ENCODE results near the gene HOPX.
"Not testable (repeated sequence)": the region's sequence is repeated elsewhere in the genome, so short reads cannot be mapped to it uniquely, and the experiment has no call there.

HOPX gene, protein sequence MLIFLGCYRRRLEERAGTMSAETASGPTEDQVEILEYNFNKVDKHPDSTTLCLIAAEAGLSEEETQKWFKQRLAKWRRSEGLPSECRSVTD
- total RNA-seq, result 4.4 to 216 (median 31.9) reads per million in 9 experiments

DNA sequence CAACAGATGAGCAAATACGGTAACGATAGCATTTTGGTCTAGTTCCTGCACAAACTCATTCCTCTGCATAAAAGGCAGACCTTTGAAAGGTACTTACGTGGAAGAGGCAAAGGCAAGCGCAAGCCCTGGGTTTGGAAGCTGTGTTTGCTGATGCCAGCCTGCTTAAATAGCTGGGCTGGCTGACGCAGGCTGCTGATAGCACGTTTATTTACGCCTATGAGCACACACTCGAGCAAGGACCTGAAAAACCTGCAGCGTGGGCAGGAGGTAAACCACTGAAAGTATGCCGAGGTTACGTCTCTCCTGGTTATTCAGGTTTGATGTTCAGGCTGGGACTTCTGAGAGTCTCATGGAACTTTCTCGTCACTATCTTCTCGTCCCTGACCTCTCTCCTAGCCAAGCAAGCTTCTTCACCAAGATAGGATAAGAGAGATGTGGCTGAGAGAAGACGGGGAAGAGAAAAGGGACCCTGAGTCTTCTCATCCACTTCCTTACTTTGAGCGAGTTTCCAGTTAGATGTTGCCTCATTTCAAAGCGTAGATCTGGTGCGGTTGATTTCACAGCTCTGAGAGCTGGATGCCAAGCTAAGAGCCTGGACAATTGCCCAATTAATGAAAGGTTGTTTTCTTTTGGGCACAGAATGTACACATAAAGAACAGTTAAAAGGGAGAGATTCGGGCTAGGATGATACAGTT, at the start of gene HOPX:
Gene HOPX, minus strand, starts transcription at position 139 of the 695 bp plus-strand sequence. CDS start 23,480 bp downstream, outside the sequence.
- H3K27ac Mint-ChIP-seq, result no peak within 1 kb of the TSS
- no peak for DNase-seq
- H3K27me3 Mint-ChIP-seq, result peaks cover 20 to 33% of the 10 kb centered on the region in 2 donors

DNA sequence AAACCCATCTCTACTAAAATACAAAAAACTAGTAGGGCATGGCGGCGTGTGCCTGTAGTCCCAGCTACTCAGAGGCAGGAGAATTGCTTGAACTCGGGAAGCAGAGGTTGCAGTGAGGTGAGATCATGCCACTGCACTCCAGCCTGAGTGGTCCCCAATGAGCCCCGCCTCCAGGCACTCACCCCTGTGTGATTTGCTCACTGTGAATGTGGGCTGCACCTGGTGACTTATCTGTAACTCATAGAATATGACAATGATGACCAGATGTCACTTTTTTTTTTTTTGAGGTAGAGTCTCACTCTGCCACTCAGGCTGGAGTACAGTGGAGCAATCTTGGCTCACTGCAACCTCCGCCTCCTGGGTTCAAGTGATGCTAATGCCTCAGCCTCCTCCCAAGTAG, 49.0 kb upstream of the HOPX start:
- Mint-ChIP-seq H3K27ac (no peak overlapping the region), H3K36me3 (ENCODE audit: insufficient read depth) (no peaks in the 10 kb centered on the region), H3K4me1 (ENCODE audit: low read depth in 2 of 2) (no peaks in the 10 kb centered on the region), H3K4me3 (no peak overlapping the region), H3K9me3 (peaks cover 0 to 2% of the 10 kb centered on the region in 2 donors), H3K27me3 (peaks cover 6 to 20% of the 10 kb centered on the region in 2 donors)
- ATAC-seq (replicated peaks) (no peak), DNase-seq (no peak)

More for the DNA sequence above, at the start of gene HOPX:
- ATAC-seq (replicated peaks), result peak; percentile 75
- Mint-ChIP-seq H3K9me3 (no peaks in the 10 kb centered on the region), H3K4me3 (peak within 1 kb of the TSS; percentile 45 to 59), H3K4me1 (ENCODE audit: low read depth in 2 of 2) (peaks cover 8 to 17% of the 10 kb centered on the region in 2 donors), H3K36me3 (ENCODE audit: insufficient read depth) (no peaks in the 10 kb centered on the region)

DNA sequence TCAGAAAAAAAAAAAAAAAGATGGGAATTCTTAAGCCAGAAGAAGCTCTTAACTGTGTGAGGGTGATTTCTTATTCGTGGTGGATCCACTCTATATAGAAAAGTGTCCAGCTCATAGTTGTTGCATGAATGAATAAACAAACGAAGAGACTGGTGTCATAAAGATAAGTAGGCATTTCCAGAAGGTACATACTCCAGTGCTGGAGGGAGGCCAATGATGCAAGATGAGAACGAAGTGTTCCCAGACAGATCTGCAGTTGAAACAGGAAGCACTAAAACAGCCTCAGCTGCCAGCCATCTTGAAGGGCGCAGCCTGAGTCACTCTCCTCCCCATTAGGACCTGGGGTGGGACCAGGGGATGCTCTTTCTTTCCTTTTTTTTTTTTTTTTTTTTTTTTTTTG, 47.4 kb upstream of the HOPX start:
- Mint-ChIP-seq H3K36me3 (ENCODE audit: insufficient read depth) (no peaks in the 10 kb centered on the region), H3K4me3 (no peak overlapping the region), H3K27me3 (peaks cover 6 to 18% of the 10 kb centered on the region in 2 donors), H3K9me3 (peaks cover 0 to 2% of the 10 kb centered on the region in 2 donors), H3K4me1 (ENCODE audit: low read depth in 2 of 2) (peaks cover 0 to under 1% of the 10 kb centered on the region in 2 donors), H3K27ac (no peak overlapping the region)
- ATAC-seq (replicated peaks), result no peak
- DNase-seq, result no peak

DNA sequence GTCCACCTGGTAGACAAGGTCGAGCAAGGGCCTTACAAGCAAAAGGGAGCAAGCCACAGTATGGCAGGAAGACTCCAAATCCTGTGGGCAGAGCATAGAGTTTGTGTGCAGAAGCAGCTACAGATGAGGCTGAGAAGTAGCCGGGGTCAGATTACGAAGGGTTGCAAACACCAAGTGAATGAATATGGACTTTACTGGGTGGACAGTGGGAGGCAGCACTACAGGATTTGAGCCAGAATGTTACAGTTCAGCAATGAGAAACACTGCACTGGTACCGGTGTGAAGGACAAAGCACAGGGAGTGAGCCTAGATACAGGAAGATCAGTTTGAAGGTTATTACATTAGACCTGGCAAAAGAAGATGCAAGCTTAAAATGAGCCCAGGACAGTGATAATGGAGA, 46.1 kb upstream of the HOPX start:
- H3K36me3 Mint-ChIP-seq (ENCODE audit: insufficient read depth), result peaks cover 2% of the 10 kb centered on the region
- ATAC-seq (replicated peaks), result no peak
- H3K27ac Mint-ChIP-seq, result no peak overlapping the region

DNA sequence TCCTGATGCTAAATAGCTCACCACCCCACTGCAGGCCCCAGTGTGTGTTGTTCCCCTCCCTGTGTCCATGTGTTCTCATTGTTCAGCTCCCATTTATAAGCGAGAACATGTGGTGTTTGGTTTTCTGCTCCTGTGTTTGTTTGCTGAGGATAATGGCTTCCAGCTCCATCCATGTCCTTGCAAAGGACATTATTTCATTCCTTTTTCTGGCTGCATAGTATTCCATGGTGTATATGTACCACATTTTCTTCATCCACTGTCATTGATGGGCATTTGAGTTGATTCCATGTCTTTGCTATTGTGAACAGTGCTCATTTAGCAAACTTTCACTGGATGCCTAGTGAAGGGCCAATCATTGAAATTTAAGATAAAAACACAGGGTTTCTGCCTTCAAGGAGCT, 45.5 kb upstream of the HOPX start:
- not testable (repeated sequence) for H3K9me3 Mint-ChIP-seq; H3K4me3 Mint-ChIP-seq; ATAC-seq (replicated peaks); DNase-seq; H3K4me1 Mint-ChIP-seq (ENCODE audit: low read depth in 2 of 2); H3K27me3 Mint-ChIP-seq; H3K27ac Mint-ChIP-seq; H3K36me3 Mint-ChIP-seq (ENCODE audit: insufficient read depth)

More for the DNA sequence above, 46.1 kb upstream of the HOPX start:
- Mint-ChIP-seq H3K27me3 (peaks cover 2 to 4% of the 10 kb centered on the region in 2 donors), H3K9me3 (peaks cover 0 to 2% of the 10 kb centered on the region in 2 donors), H3K4me1 (ENCODE audit: low read depth in 2 of 2) (peaks cover 5 to 6% of the 10 kb centered on the region in 2 donors), H3K4me3 (no peak overlapping the region)
- no peak for DNase-seq

DNA sequence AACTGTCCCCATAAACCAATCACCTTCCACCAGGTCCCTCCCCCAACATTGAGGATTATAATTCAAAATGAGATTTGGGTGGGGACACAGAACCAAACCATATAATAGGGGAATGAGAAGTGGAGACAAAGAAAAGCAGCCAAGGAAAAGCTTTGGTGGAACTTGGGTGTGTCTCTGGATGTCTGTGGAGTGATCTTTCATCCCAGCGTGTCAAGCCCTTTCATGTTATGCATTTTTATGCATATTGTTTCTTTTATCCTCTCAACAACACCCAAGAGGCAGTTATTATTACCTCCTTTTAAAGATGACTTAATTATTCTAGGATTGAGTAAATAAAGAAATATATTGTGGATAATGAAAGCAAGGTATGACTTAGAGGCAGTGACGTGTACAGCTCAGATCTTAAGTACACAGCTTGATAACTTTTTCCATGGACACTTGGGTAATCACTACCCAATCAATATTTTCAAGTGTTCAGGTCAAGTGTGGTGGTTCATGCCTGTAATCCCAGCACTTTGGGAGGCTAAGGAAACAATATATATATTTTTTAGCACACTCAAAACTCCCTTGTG, 42.6 kb upstream of the HOPX start:
- Mint-ChIP-seq H3K4me1 (ENCODE audit: low read depth in 2 of 2) (peaks cover 5 to 6% of the 10 kb centered on the region in 2 donors), H3K4me3 (no peak overlapping the region), H3K27me3 (no peaks in the 10 kb centered on the region), H3K9me3 (peaks cover 0 to 2% of the 10 kb centered on the region in 2 donors), H3K36me3 (ENCODE audit: insufficient read depth) (peaks cover 3% of the 10 kb centered on the region), H3K27ac (peak overlapping the region in 1 of 2 donors; percentile 27)
- ATAC-seq (replicated peaks) (no peak), DNase-seq (no peak)

DNA sequence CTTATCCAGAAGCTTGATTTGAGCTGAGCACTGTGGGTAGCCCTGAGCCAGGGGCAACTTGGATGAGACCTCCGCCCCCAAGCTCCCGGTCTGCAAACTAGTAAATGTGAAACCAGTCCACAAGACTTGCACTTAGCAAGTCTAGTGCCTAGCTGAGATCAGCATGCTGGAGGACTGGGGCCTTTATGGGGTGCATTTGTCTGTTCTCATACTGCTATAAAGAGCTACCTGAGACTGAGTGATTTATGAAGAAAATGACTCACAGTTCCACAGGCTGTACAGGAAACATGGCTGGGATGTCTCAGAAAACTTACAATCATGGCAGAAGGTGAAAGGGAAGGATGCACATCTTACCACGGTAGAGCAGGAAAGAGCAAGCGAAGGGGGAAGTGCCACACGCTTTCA, 42.1 kb upstream of the HOPX start:
- Mint-ChIP-seq H3K27me3 (no peaks in the 10 kb centered on the region), H3K9me3 (peaks cover 0 to 2% of the 10 kb centered on the region in 2 donors), H3K27ac (peak overlapping the region in 1 of 2 donors; percentile 27), H3K36me3 (ENCODE audit: insufficient read depth) (peaks cover 3% of the 10 kb centered on the region), H3K4me3 (peak overlapping the region in 1 of 2 donors; percentile 1), H3K4me1 (ENCODE audit: low read depth in 2 of 2) (peaks cover 5 to 6% of the 10 kb centered on the region in 2 donors)
- no peak for DNase-seq
- ATAC-seq (replicated peaks), result no peak

DNA sequence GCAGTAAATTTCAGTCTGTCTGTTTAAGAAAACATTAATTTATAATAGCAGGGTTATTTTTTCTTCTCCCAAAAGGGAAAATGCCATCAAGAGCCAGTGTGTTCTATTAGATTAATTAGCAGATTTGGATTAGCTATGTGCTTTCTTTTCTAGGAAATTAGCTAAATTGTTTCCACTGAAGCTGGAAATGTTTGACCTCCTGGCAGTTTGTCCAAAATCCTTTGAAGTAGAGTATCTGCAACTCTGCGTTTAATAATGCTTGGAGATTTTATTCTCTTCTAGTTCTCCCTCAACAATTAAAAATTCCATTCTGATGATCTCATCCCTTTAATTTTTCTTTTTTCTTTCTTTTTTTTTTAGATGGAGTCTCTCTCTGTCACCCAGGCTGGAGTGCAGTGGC, 27.1 kb upstream of the HOPX start:
- H3K4me3 Mint-ChIP-seq, result no peak overlapping the region
- no peaks in the 10 kb centered on the region for H3K9me3 Mint-ChIP-seq

DNA sequence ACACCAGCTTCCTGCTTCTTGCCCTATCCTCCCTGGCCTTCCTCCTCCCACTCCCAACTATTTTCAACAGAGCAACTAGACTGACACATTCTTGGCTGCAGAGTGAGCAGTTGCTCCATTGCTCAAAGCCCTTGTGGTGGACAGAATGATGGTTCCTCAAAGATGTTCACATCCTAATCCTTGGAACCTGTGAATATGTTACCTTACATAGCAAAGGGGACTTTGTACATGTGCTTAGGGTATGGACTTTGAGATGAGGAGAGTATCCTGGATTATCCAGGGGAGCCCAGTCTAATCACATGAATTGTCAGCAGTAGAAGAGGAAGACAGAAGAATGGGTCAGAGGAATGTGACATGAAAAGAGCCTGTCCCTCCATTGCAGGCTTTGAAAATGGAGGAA, 24.9 kb upstream of the HOPX start:
- Mint-ChIP-seq H3K36me3 (ENCODE audit: insufficient read depth) (no peaks in the 10 kb centered on the region), H3K9me3 (no peaks in the 10 kb centered on the region), H3K4me1 (ENCODE audit: low read depth in 2 of 2) (no peaks in the 10 kb centered on the region), H3K27ac (no peak overlapping the region), H3K27me3 (peaks cover 6% of the 10 kb centered on the region in 2 donors), H3K4me3 (no peak overlapping the region)
- no peak for ATAC-seq (replicated peaks)
- no peak for DNase-seq

More for the DNA sequence above, 27.1 kb upstream of the HOPX start:
- Mint-ChIP-seq H3K27me3 (peaks cover 6 to 14% of the 10 kb centered on the region in 2 donors), H3K4me1 (ENCODE audit: low read depth in 2 of 2) (no peaks in the 10 kb centered on the region), H3K27ac (no peak overlapping the region), H3K36me3 (ENCODE audit: insufficient read depth) (no peaks in the 10 kb centered on the region)
- ATAC-seq (replicated peaks) (no peak), DNase-seq (no peak)

DNA sequence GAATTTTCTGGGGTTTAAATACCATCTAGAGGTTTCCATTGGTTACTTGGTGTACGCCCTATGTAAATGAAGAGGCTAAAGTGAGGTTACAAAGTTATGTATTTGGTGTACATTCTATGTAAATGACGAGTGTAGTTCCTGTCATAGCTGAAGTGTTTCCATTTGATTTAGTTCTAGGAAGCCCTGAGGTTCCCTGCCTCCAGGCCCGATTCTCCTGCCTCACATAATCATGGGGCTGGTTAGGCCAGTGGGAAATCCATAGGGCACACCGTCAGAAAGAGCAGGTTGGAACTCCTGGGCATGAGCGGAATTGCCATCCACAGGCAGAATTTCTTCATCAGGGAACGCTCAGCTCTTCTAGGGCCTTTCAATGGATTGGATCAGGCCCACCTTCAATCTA, 24.2 kb upstream of the HOPX start:
- Mint-ChIP-seq H3K4me1 (ENCODE audit: low read depth in 2 of 2) (no peaks in the 10 kb centered on the region), H3K9me3 (no peaks in the 10 kb centered on the region), H3K27me3 (peaks cover 5% of the 10 kb centered on the region in 2 donors), H3K4me3 (no peak overlapping the region), H3K36me3 (ENCODE audit: insufficient read depth) (no peaks in the 10 kb centered on the region), H3K27ac (no peak overlapping the region)
- no peak for DNase-seq
- ATAC-seq (replicated peaks), result no peak

DNA sequence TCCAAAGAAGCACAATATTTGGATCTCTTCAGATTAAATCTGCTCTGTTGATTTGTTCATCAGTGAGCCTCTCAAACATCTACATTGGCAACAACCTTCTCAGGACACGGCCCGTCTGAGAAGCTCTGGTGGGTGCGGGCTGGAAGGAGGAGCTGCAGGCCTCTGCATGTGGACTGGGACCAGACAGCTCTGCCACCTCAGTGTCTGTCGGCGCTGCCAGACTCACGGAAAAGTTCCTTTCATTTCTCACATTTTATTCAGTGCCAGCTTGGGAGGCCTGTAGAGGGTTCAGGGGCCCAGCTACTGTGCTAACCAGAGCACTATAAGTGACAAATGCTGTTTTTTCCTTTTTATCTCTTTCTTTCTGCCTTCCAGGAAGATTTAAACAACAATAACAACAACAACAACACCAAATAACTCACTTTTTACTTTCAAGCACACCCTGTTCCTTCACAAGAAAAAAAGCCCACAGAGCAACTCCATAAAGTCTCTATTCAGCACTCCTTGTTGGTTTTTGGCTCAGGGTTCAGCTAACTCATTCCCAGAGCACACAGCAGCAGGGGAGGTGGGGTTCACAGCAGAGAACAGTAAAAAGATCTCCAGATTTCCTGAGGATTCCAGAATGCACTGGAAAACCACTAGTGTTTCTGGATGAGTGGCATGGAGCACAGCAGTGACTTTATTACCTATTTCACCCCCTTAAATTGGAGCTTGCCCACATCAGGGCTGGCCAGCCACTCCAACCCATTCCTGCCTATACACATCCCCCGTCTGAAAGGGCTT, 23.2 kb upstream of the HOPX start:
- no peaks in the 10 kb centered on the region for H3K36me3 Mint-ChIP-seq (ENCODE audit: insufficient read depth)
- H3K27ac Mint-ChIP-seq, result peak overlapping the region in 1 of 2 donors; percentile 54
- H3K4me3 Mint-ChIP-seq, result no peak overlapping the region
- DNase-seq, result no peak
- no peaks in the 10 kb centered on the region for H3K9me3 Mint-ChIP-seq
- peaks cover 0 to 5% of the 10 kb centered on the region in 2 donors for H3K4me1 Mint-ChIP-seq (ENCODE audit: low read depth in 2 of 2)
- H3K27me3 Mint-ChIP-seq, result no peaks in the 10 kb centered on the region
- no peak for ATAC-seq (replicated peaks)

DNA sequence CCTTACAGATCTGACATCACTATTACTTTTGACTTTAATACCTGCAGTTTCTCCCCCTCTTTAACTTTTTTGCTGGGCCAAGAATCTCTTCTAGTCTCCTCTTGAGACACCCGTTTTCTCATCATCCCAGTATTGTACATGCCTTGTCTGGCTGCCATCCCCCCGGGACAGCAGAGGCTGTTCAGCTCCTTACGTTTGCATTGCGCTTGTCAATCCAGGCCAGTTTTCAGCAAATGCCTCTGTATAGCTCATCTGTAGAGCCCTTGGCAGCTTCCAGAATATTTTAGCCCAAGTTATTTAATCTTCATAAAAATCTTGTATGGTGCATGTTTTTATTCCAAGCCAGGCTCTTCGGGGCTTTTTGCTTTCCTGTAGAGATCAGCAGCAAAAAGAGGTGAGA, 22.3 kb upstream of the HOPX start:
- Mint-ChIP-seq H3K27ac (peak overlapping the region in 1 of 2 donors; percentile 54), H3K36me3 (ENCODE audit: insufficient read depth) (no peaks in the 10 kb centered on the region), H3K27me3 (no peaks in the 10 kb centered on the region), H3K4me1 (ENCODE audit: low read depth in 2 of 2) (peaks cover 0 to 5% of the 10 kb centered on the region in 2 donors), H3K9me3 (no peaks in the 10 kb centered on the region), H3K4me3 (no peak overlapping the region)
- no peak for ATAC-seq (replicated peaks)
- no peak for DNase-seq

DNA sequence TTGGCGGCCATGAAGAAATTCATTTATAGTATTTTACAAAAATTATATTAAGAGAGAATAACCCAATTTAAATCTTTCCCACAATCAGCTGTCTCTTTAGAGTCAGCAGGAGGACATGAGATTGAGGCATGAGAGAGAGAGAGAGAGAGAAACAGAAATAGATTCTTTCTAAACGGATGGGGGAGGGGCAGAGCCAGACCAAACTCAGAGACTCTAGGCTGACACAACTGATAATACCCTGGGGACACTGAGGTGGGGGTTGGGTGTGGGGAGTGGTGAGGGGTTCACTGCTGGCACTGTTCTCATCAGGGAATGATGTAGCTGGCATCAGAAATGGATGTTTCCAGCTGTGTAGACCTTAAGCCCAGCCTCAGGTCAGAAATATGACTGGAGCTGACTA, 20.5 kb upstream of the HOPX start:
- no peak for DNase-seq
- ATAC-seq (replicated peaks), result no peak
- no peak overlapping the region for H3K4me3 Mint-ChIP-seq
- H3K27ac Mint-ChIP-seq, result no peak overlapping the region
- H3K36me3 Mint-ChIP-seq (ENCODE audit: insufficient read depth), result peaks cover 3% of the 10 kb centered on the region
- H3K4me1 Mint-ChIP-seq (ENCODE audit: low read depth in 2 of 2), result peaks cover 0 to 11% of the 10 kb centered on the region in 2 donors
- H3K27me3 Mint-ChIP-seq, result no peaks in the 10 kb centered on the region
- H3K9me3 Mint-ChIP-seq, result no peaks in the 10 kb centered on the region
